Coronary artery (tissue), 2 donors: Measurements from ENCODE around the gene NCL.
A peak's percentile ranks its signal among the peaks of the same experiment; 100 is the strongest.

Experiments used
- DNase-seq: peaks from one replicate; pipeline ENCODE4 v3.0.0-alpha.2; 2017; ENCODE audit warnings: low spot score
- H3K27ac ChIP-seq, 2 donors: fragments of 200-600 bp; sonication (generic); one replicate each; pipeline ENCODE4 v1.5.1; 2016 to 2019
- H3K4me3 ChIP-seq: fragments of 200-600 bp; sonication (generic); 2 replicates; pipeline ENCODE4 v1.5.1; 2016; ENCODE audit warnings: mild to moderate bottlenecking, moderate library complexity
- CTCF ChIP-seq: fragments of 200-600 bp; sonication (generic); IDR thresholded peaks from one replicate; pipeline ENCODE4 v1.5.1; 2019; ENCODE audit warnings: antibody characterized with exemption

The NCL gene

GRCh38 chr2:231463698-231464575 lies at the start of gene NCL:
Gene NCL (minus strand): TSS chr2:231464484. CDS start chr2:231464353, 131 bp downstream.
- Histone ChIP-seq H3K4me3 (peak within 1 kb of the TSS; percentile 86), H3K27ac (peak within 1 kb of the TSS; percentile 96 to 98)
- no peak for TF ChIP-seq CTCF
- peak; percentile 91 for DNase-seq

GRCh38 chr2:231513746-231514224 lies 49.5 kb upstream of the NCL start:
- Histone ChIP-seq H3K27ac (peak overlapping the region; percentile 82 to 92), H3K4me3 (peak overlapping the region; percentile 84)
- peak; percentile 77 for DNase-seq
- TF ChIP-seq CTCF = no peak

- peak; percentile 70 for DNase-seq
- H3K4me3 ChIP-seq = peak overlapping the region; percentile 11
- H3K27ac ChIP-seq = peak overlapping the region in 1 of 2 donors; percentile 44
- TF ChIP-seq CTCF = no peak
These were observed 47.9 kb upstream of the NCL start for GRCh38 chr2:231512222-231512621.

GRCh38 chr2:231503766-231504165 lies 39.5 kb upstream of the NCL start:
- H3K27ac ChIP-seq = no peak overlapping the region
- TF ChIP-seq CTCF = no peak
- DNase-seq = no peak
- no peak overlapping the region for H3K4me3 ChIP-seq

GRCh38 chr2:231502596-231502995 lies 38.3 kb upstream of the NCL start:
- Histone ChIP-seq H3K27ac (no peak overlapping the region), H3K4me3 (no peak overlapping the region)
- TF ChIP-seq CTCF = no peak
- DNase-seq = no peak

- no peak for DNase-seq
- H3K4me3 ChIP-seq = no peak overlapping the region
- no peak overlapping the region for H3K27ac ChIP-seq
- TF ChIP-seq CTCF = no peak
These were observed 33.4 kb upstream of the NCL start for GRCh38 chr2:231497651-231498050.

GRCh38 chr2:231494669-231495068 lies 30.4 kb upstream of the NCL start:
- Histone ChIP-seq H3K4me3 (no peak overlapping the region), H3K27ac (no peak overlapping the region)
- DNase-seq = no peak
- TF ChIP-seq CTCF = no peak
